ENCODE measurements around the gene ISG20L2. TPM values are rescaled to one million over a fixed set of nuclear protein-coding genes. Genes with fewer than 3 reads are reported as not detected.

ISG20L2 gene
- total RNA-seq, 6 experiments from 2014 or later: 10.3 to 14.1 (median 12.2) TPM

- Histone ChIP-seq H3K27me3 (no peaks in the 10 kb centered on the region), H3K9me3 (no peaks in the 10 kb centered on the region), H3K27ac (no peak overlapping the region), H3K4me1 (peaks cover 0 to 14% (median 6%) of the 10 kb centered on the region in 4 donors), H3K4me3 (no peak overlapping the region), H3K36me3 (peaks cover 0 to 28% (median 12%) of the 10 kb centered on the region in 4 donors)
- no peak for ATAC-seq
- 87% methylated on average over 2 of the region's 2 CpGs for WGBS (ENCODE audit: insufficient coverage, low coverage, low lambda C conversion rate, missing lambda C conversion rate)
- DNase-seq: no peak
- intact Hi-C loops (cut with DNase I): loop anchor here in 1 of 2 donors (5.0 kb wide), 1 partner anchor 34 kb away; no protein-coding TSS in a partner anchor
- TF ChIP-seq CTCF (IDR thresholded peaks at IDR 0.05) (no peak), POLR2A (IDR thresholded peaks at IDR 0.05) (no peak)
Measured at GRCh38 chr1:156721131-156721530, 7.4 kb downstream of the ISG20L2 start.

- 93% methylated on average over 4 of the region's 4 CpGs for WGBS (ENCODE audit: insufficient coverage, low coverage, low lambda C conversion rate, missing lambda C conversion rate)
- intact Hi-C loops (cut with DNase I): no loop called here
Measured at GRCh38 chr1:156717351-156717750, 11.2 kb downstream of the ISG20L2 start.

GRCh38 chr1:156714830-156715229, 13.7 kb downstream of the ISG20L2 start:
- no peak for TF ChIP-seq CTCF (IDR thresholded peaks at IDR 0.05)
- no peak for TF ChIP-seq POLR2A (IDR thresholded peaks at IDR 0.05)
- 92% methylated on average over 3 of the region's 3 CpGs for WGBS (ENCODE audit: insufficient coverage, low coverage, low lambda C conversion rate, missing lambda C conversion rate)
- no peak for DNase-seq
- no peaks in the 10 kb centered on the region for H3K27me3 ChIP-seq
- no peaks in the 10 kb centered on the region for H3K9me3 ChIP-seq
- no peak overlapping the region for H3K4me3 ChIP-seq
- H3K4me1 ChIP-seq: no peaks in the 10 kb centered on the region
- no peak overlapping the region for H3K27ac ChIP-seq
- no peak for ATAC-seq
- H3K36me3 ChIP-seq: no peaks in the 10 kb centered on the region
- intact Hi-C loops (cut with DNase I): no loop called here

More at GRCh38 chr1:156717351-156717750, 11.2 kb downstream of the ISG20L2 start:
- H3K9me3 ChIP-seq: no peaks in the 10 kb centered on the region
- DNase-seq (no peak), ATAC-seq (no peak)
- no peaks in the 10 kb centered on the region for H3K27me3 ChIP-seq
- no peaks in the 10 kb centered on the region for H3K4me1 ChIP-seq
- no peak overlapping the region for H3K27ac ChIP-seq
- peaks cover 0 to 6% (median under 1%) of the 10 kb centered on the region in 4 donors for H3K36me3 ChIP-seq
- no peak for TF ChIP-seq CTCF (IDR thresholded peaks at IDR 0.05)
- no peak for TF ChIP-seq POLR2A (IDR thresholded peaks at IDR 0.05)
- H3K4me3 ChIP-seq: no peak overlapping the region

- ATAC-seq: no peak
- 50% methylated on average over 1 of the region's 3 CpGs for WGBS (ENCODE audit: insufficient coverage, low coverage, low lambda C conversion rate, missing lambda C conversion rate)
- DNase-seq: no peak
- TF ChIP-seq POLR2A (IDR thresholded peaks at IDR 0.05) (no peak), CTCF (IDR thresholded peaks at IDR 0.05) (no peak)
- no peaks in the 10 kb centered on the region for H3K4me1 ChIP-seq
- no peak overlapping the region for H3K27ac ChIP-seq
- no peaks in the 10 kb centered on the region for H3K36me3 ChIP-seq
- H3K27me3 ChIP-seq: no peaks in the 10 kb centered on the region
- H3K4me3 ChIP-seq: no peak overlapping the region
- intact Hi-C loops (cut with DNase I): no loop called here
- no peaks in the 10 kb centered on the region for H3K9me3 ChIP-seq
Measured at GRCh38 chr1:156712626-156713025, 15.9 kb downstream of the ISG20L2 start.
